Measurements from ENCODE around the gene IDUA.

DNA sequence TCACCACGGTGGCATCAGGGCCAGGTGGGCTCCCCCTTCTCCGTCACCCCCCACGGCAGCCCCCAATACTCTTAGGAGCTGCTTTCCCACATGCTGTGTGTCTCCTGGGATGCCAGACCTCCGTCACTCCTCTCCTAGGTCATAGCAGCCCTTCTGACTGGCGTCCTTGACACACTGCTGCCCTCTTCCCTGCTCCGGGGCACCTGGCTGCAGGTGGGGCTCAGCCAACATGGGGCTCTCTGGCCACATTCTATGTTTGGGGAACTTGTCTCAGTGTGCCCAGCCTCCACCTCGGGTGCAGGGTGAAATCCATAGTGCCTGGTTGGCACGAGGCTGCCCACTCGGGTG lies 40.8 kb upstream of the IDUA start:
- no peak for TF ChIP-seq POLR2A (IDR thresholded peaks at IDR 0.05; ENCODE audit: low read depth, low read length)
- TF ChIP-seq CEBPB (IDR thresholded peaks at IDR 0.05; ENCODE audit: low read depth, low read length) = no peak
- TF ChIP-seq, protein P1, sequence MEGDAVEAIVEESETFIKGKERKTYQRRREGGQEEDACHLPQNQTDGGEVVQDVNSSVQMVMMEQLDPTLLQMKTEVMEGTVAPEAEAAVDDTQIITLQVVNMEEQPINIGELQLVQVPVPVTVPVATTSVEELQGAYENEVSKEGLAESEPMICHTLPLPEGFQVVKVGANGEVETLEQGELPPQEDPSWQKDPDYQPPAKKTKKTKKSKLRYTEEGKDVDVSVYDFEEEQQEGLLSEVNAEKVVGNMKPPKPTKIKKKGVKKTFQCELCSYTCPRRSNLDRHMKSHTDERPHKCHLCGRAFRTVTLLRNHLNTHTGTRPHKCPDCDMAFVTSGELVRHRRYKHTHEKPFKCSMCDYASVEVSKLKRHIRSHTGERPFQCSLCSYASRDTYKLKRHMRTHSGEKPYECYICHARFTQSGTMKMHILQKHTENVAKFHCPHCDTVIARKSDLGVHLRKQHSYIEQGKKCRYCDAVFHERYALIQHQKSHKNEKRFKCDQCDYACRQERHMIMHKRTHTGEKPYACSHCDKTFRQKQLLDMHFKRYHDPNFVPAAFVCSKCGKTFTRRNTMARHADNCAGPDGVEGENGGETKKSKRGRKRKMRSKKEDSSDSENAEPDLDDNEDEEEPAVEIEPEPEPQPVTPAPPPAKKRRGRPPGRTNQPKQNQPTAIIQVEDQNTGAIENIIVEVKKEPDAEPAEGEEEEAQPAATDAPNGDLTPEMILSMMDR (conservative IDR thresholded peaks at IDR 0.05; ENCODE audit: low read depth, low read length) = no peak
- TF ChIP-seq RCOR1 (IDR thresholded peaks at IDR 0.05; ENCODE audit: insufficient replicate concordance, low read length) = no peak
- TF ChIP-seq BHLHE40 (IDR thresholded peaks at IDR 0.05; ENCODE audit: low read depth, low read length) = no peak
- TF ChIP-seq MAZ (IDR thresholded peaks at IDR 0.05; ENCODE audit: borderline replicate concordance, low read depth, low read length) = no peak
